Gastrocnemius medialis (tissue), 4 donors: ENCODE data around the gene PCDH10. TPM values are rescaled to one million over a fixed set of nuclear protein-coding genes. Genes with fewer than 3 reads are reported as not detected.

Source experiments
- ATAC-seq, 2 donors: fragments of 150-250 bp; one replicate each; pipeline ENCODE4 v1.9.1; 2016
- DNase-seq, 2 donors: peaks; one replicate each; pipeline ENCODE4 v3.0.0-alpha.2; 2019
- H3K27ac ChIP-seq, 4 donors: fragments of 200-600 bp; sonication (generic); 1 replicate in 1 of 4; 2 replicates in 3 of 4; pipeline ENCODE4 v1.5.1; 2016 to 2018; ENCODE audit warnings: mild to moderate bottlenecking in 2 of 4, moderate library complexity in 1 of 4
- H3K27me3 ChIP-seq, 3 donors: fragments of 200-600 bp; sonication (generic) in 2 of 3; 1 replicate in 1 of 3; 2 replicates in 2 of 3; pipeline versions ENCODE4 v1.5.1 to v1.6.0; 2016 to 2019; ENCODE audit warnings: mild to moderate bottlenecking in 1 of 3, moderate library complexity in 1 of 3
- H3K36me3 ChIP-seq, 2 donors: fragments of 200-600 bp; sonication (generic) in 1 of 2; one replicate each; pipeline ENCODE4 v1.5.1; 2017 to 2018
- H3K4me1 ChIP-seq, 2 donors: fragments of 200-600 bp; sonication (generic) in 1 of 2; one replicate each; pipeline ENCODE4 v1.5.1; 2016 to 2017; ENCODE audit warnings: mild to moderate bottlenecking in 2 of 2
- H3K4me3 ChIP-seq, 4 donors: fragments of 200-600 bp; sonication (generic) in 3 of 4; 1 replicate in 1 of 4; 2 replicates in 3 of 4; pipeline ENCODE4 v1.5.1; 2016 to 2019; ENCODE audit warnings: mild to moderate bottlenecking in 2 of 4
- H3K9me3 ChIP-seq, 3 donors: fragments of 200-600 bp; sonication (generic) in 2 of 3; 1 replicate in 1 of 3; 2 replicates in 2 of 3; pipeline ENCODE4 v1.5.1; 2016 to 2019
- CTCF ChIP-seq, 5 experiments: fragments of 450-650 bp in 3 of 5; fragments of 200-600 bp in 2 of 5; sonication (generic) in 2 of 5; IDR thresholded peaks in 4 of 5; conservative IDR thresholded peaks in 1 of 5; 1 replicate in 4 of 5; 2 replicates in 1 of 5; pipeline ENCODE4 v1.5.1; 2016 to 2019; ENCODE audit warnings: antibody characterized with exemption in 5 of 5, mild to moderate bottlenecking in 3 of 5, moderate library complexity in 3 of 5
- POLR2A ChIP-seq, 2 donors: fragments of 450-650 bp; IDR thresholded peaks; one replicate each; pipeline ENCODE4 v1.6.1; 2017; ENCODE audit warnings: antibody characterized with exemption in 2 of 2, mild to moderate bottlenecking in 2 of 2, moderate library complexity in 2 of 2
- in situ Hi-C, 4 donors: fragments of 200-750 bp; cut with MboI; loops; one replicate each; pipeline versions ENCODE4 v1.15.0 to v1.8.0; 2017; ENCODE audit warnings: low sequenced_read_pairs in 4 of 4
- intact Hi-C: fragments of 100-400 bp; cut with DNase I; formaldehyde crosslinking; loops from one replicate; pipeline ENCODE4 v1.15.1; 2023; ENCODE audit warnings: low total_unique reads
- total RNA-seq, 4 donors: library from RNA; depleted of rRNA; stranded (reverse); fragments of >200 nt; gene quantifications; one replicate each; pipeline versions ENCODE4 v1.1.0 to v1.2.3, GENCODE V29; 2016

PCDH10 gene
- total RNA-seq, 4 donors from 2014 or later: 0.04 TPM; not detected in 3

GRCh38 chr4:133156096-133156495 lies 7.0 kb downstream of the PCDH10 start:
- no peak for ATAC-seq
- H3K27me3 ChIP-seq: peaks cover 30 to 43% (median 43%) of the 10 kb centered on the region in 3 donors
- in situ Hi-C loops: no loop called here
- no peak for TF ChIP-seq POLR2A (IDR thresholded peaks at IDR 0.05)
- TF ChIP-seq CTCF (IDR thresholded peaks at IDR 0.05 in 4 of 5, conservative IDR thresholded peaks at IDR 0.05 in 1 of 5): no peak
- peaks cover 7 to 18% of the 10 kb centered on the region in 2 donors for H3K4me1 ChIP-seq
- H3K36me3 ChIP-seq: no peaks in the 10 kb centered on the region
- no peaks in the 10 kb centered on the region for H3K9me3 ChIP-seq
- no peak overlapping the region for H3K27ac ChIP-seq
- H3K4me3 ChIP-seq: no peak overlapping the region
- intact Hi-C loops: no loop called here
- no peak for DNase-seq

- Histone ChIP-seq H3K36me3 (no peaks in the 10 kb centered on the region), H3K9me3 (no peaks in the 10 kb centered on the region), H3K4me3 (no peak overlapping the region), H3K27ac (no peak overlapping the region), H3K27me3 (peaks cover 25 to 39% (median 39%) of the 10 kb centered on the region in 3 donors), H3K4me1 (peaks cover 7 to 15% of the 10 kb centered on the region in 2 donors)
- DNase-seq (no peak), ATAC-seq (no peak)
- in situ Hi-C loops (no loop called here), intact Hi-C loops (no loop called here)
- TF ChIP-seq CTCF (IDR thresholded peaks at IDR 0.05 in 4 of 5, conservative IDR thresholded peaks at IDR 0.05 in 1 of 5) (no peak), POLR2A (IDR thresholded peaks at IDR 0.05) (no peak)
These were observed 7.5 kb downstream of the PCDH10 start for GRCh38 chr4:133156556-133156955.

GRCh38 chr4:133157460-133158160 lies 8.5 kb downstream of the PCDH10 start:
- no peaks in the 10 kb centered on the region for H3K36me3 ChIP-seq
- H3K27ac ChIP-seq: no peak overlapping the region
- DNase-seq: no peak
- H3K27me3 ChIP-seq: peaks cover 15 to 28% (median 28%) of the 10 kb centered on the region in 3 donors
- in situ Hi-C loops: no loop called here
- ATAC-seq: no peak
- no peaks in the 10 kb centered on the region for H3K9me3 ChIP-seq
- peaks cover 5% of the 10 kb centered on the region in 2 donors for H3K4me1 ChIP-seq
- intact Hi-C loops: no loop called here
- no peak overlapping the region for H3K4me3 ChIP-seq
- TF ChIP-seq CTCF (IDR thresholded peaks at IDR 0.05 in 4 of 5, conservative IDR thresholded peaks at IDR 0.05 in 1 of 5) (no peak), POLR2A (IDR thresholded peaks at IDR 0.05) (no peak)

- Histone ChIP-seq H3K4me3 (no peak overlapping the region), H3K36me3 (no peaks in the 10 kb centered on the region), H3K4me1 (no peaks in the 10 kb centered on the region), H3K27me3 (peaks cover 0 to 5% (median 0%) of the 10 kb centered on the region in 3 donors), H3K27ac (no peak overlapping the region), H3K9me3 (no peaks in the 10 kb centered on the region)
- ATAC-seq (no peak), DNase-seq (no peak)
- in situ Hi-C loops (no loop called here), intact Hi-C loops (no loop called here)
- TF ChIP-seq POLR2A (IDR thresholded peaks at IDR 0.05): no peak
- no peak for TF ChIP-seq CTCF (IDR thresholded peaks at IDR 0.05 in 4 of 5, conservative IDR thresholded peaks at IDR 0.05 in 1 of 5)
These were observed 11.8 kb downstream of the PCDH10 start for GRCh38 chr4:133160853-133161252.
